ENCODE results near the gene ZC2HC1B. TPM values are rescaled to one million over a fixed set of nuclear protein-coding genes. Genes with fewer than 3 reads are reported as not detected.
A peak's percentile ranks its signal among the peaks of the same experiment; 100 is the strongest.

ZC2HC1B gene
- polyA plus RNA-seq, 3 donors: not detected

DNA sequence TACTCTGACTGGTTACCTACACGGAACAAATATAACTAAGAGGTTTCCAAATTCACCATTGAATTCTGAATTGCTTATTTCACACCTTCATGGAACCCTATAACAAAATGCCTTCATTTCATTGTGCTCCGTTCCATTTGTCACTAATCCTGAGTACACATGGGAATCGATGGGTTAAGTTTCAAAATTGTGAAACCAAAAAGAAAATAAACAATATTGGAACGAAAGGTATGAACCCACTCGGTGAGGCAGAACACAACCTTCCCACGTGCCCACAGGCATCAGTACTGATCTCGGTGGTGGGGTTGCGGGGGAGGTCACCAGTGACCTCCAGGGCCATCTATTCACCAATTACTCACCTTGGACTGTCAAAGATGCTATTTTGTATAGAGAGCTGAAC lies 109.8 kb downstream of the ZC2HC1B start:
- peaks cover under 1 to 9% of the 10 kb centered on the region in 2 donors for H3K4me1 ChIP-seq (ENCODE audit: control insufficient read depth in 1 of 2, insufficient read depth in 2 of 2, low read length in 2 of 2)
- intact Hi-C loops (cut with micrococcal nuclease): no loop called here
- peaks cover 15% of the 10 kb centered on the region for H3K4me1 Mint-ChIP-seq

DNA sequence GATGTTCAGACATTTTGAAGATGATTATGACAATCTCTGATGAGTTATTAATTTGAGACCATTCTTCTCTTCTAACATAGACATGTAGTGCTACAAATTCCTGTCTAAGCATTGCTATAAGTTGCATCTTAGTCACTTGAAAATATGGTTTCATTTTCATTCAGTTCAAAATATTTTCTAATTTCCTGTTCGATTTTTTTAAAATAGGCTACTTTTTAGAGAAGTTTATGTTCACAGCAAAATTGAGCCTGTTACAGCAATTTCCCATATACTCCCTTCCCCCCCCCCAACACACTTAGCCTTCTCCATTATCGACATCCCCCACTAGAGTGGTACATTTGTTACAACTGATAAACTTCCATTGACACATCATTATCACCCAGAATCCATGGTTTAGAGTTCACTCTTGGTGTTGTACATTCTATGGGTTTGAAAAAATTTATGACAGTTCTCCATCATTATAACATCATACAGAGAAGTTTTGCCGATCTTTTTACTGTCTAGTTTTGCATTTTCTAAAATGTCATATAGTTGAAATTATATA lies 112.6 kb downstream of the ZC2HC1B start:
- H3K27ac Mint-ChIP-seq: peak overlapping the region in 3 of 7 donors; percentile 30 to 84 (median 58)

More for the DNA sequence above, 109.8 kb downstream of the ZC2HC1B start:
- Histone ChIP-seq H3K9ac (ENCODE audit: insufficient read depth, low read length, poor library complexity, severe bottlenecking) (no peak overlapping the region), H3K36me3 (replicated peaks in 1 of 2; ENCODE audit: control insufficient read depth in 1 of 2, insufficient read depth in 2 of 2, low read length in 2 of 2) (no peaks in the 10 kb centered on the region), H3K9me3 (replicated peaks in 1 of 2; ENCODE audit: control insufficient read depth in 1 of 2, insufficient read depth in 1 of 2, low read length in 2 of 2) (no peaks in the 10 kb centered on the region), H3K27me3 (ENCODE audit: control insufficient read depth in 2 of 2, insufficient read depth in 2 of 2, low read length in 2 of 2) (no peaks in the 10 kb centered on the region), H3K27ac (ENCODE audit: low read depth in 1 of 2, low read length in 2 of 2) (no peak overlapping the region), H3K4me2 (replicated peaks; ENCODE audit: extremely low read depth, low read length, poor library complexity, severe bottlenecking) (no peak overlapping the region), H2AFZ (ENCODE audit: insufficient read depth, low read depth, low read length, poor library complexity, severe bottlenecking) (no peak overlapping the region), H4K20me1 (ENCODE audit: insufficient read depth, low read length) (no peaks in the 10 kb centered on the region), H3K4me3 (replicated peaks in 1 of 3; ENCODE audit: low read depth in 2 of 3, low read length in 3 of 3) (no peak overlapping the region), H3K79me2 (ENCODE audit: insufficient read depth, low read length) (no peaks in the 10 kb centered on the region)
- no peak for TF ChIP-seq CTCF (IDR thresholded peaks at IDR 0.05)
- 92% methylated on average over 2 of the region's 8 CpGs for WGBS (ENCODE audit: insufficient coverage)
- no peak overlapping the region for H3K4me3 Mint-ChIP-seq
- no peak for DNase-seq
- no peaks in the 10 kb centered on the region for H3K9me3 Mint-ChIP-seq
- no peak overlapping the region for H3K27ac Mint-ChIP-seq
- peaks cover 0 to 6% of the 10 kb centered on the region in 2 donors for H3K36me3 Mint-ChIP-seq
- no peaks in the 10 kb centered on the region for H3K27me3 Mint-ChIP-seq (ENCODE audit: low read depth in 3 of 3)

More for the DNA sequence above, 112.6 kb downstream of the ZC2HC1B start:
- DNase-seq: no peak
- Histone ChIP-seq H3K4me3 (replicated peaks in 1 of 3; ENCODE audit: low read depth in 2 of 3, low read length in 3 of 3) (peak overlapping the region in 1 of 3 experiments; percentile 7), H3K27ac (ENCODE audit: low read depth in 1 of 2, low read length in 2 of 2) (peak overlapping the region in 1 of 2 donors; percentile 26), H3K79me2 (ENCODE audit: insufficient read depth, low read length) (no peaks in the 10 kb centered on the region), H3K36me3 (replicated peaks in 1 of 2; ENCODE audit: control insufficient read depth in 1 of 2, insufficient read depth in 2 of 2, low read length in 2 of 2) (no peaks in the 10 kb centered on the region), H3K9ac (ENCODE audit: insufficient read depth, low read length, poor library complexity, severe bottlenecking) (no peak overlapping the region), H3K4me1 (ENCODE audit: control insufficient read depth in 1 of 2, insufficient read depth in 2 of 2, low read length in 2 of 2) (peaks cover 0 to 9% of the 10 kb centered on the region in 2 donors), H2AFZ (ENCODE audit: insufficient read depth, low read depth, low read length, poor library complexity, severe bottlenecking) (peak overlapping the region; percentile 42), H4K20me1 (ENCODE audit: insufficient read depth, low read length) (no peaks in the 10 kb centered on the region), H3K9me3 (replicated peaks in 1 of 2; ENCODE audit: control insufficient read depth in 1 of 2, insufficient read depth in 1 of 2, low read length in 2 of 2) (no peaks in the 10 kb centered on the region), H3K27me3 (ENCODE audit: control insufficient read depth in 2 of 2, insufficient read depth in 2 of 2, low read length in 2 of 2) (no peaks in the 10 kb centered on the region), H3K4me2 (replicated peaks; ENCODE audit: extremely low read depth, low read length, poor library complexity, severe bottlenecking) (peak overlapping the region; percentile 13)
- peak overlapping the region in 1 of 2 donors; percentile 28 for H3K4me3 Mint-ChIP-seq
- peaks cover 0 to 6% of the 10 kb centered on the region in 2 donors for H3K36me3 Mint-ChIP-seq
- intact Hi-C loops (cut with micrococcal nuclease): no loop called here
- no peaks in the 10 kb centered on the region for H3K27me3 Mint-ChIP-seq (ENCODE audit: low read depth in 3 of 3)
- H3K9me3 Mint-ChIP-seq: no peaks in the 10 kb centered on the region
- H3K4me1 Mint-ChIP-seq: peaks cover 7% of the 10 kb centered on the region
- WGBS (ENCODE audit: insufficient coverage): no CpG with 5 or more reads among the region's 3 CpGs
- no peak for TF ChIP-seq CTCF (IDR thresholded peaks at IDR 0.05)

Measured in CD14-positive monocyte (primary cell).